CD4-positive, alpha-beta T cell treated with Interleukin-21 for 1 hour (primary cell): ENCODE results near the gene LOXL1.
"Not testable (repeated sequence)": the region's sequence is repeated elsewhere in the genome, so short reads cannot be mapped to it uniquely, and the experiment has no call there.

Source experiments
- DNase-seq: peaks from one replicate; pipeline ENCODE4 v3.0.0-alpha.2; 2020

Gene LOXL1

GRCh38 chr15:73922186-73923151 is 3.8 kb upstream of the LOXL1 start:
- no peak for DNase-seq

DNA sequence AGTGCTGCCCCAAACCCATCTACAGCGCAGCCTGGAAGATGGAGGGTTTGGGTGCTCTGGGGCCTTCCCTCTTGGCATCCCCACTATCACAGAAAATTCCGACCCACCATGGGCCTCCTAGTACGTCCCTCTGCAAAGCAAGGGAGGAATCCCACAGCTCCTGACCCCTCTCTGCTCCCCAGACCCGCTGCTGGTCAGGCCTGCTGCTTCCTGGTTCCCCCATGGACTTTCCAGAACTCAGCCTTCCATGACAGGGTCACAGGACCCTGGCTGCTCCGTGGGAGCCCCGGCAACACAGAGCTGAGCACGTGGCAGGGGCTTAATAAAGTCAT is 3.1 kb upstream of the LOXL1 start:
- no peak for DNase-seq

DNA sequence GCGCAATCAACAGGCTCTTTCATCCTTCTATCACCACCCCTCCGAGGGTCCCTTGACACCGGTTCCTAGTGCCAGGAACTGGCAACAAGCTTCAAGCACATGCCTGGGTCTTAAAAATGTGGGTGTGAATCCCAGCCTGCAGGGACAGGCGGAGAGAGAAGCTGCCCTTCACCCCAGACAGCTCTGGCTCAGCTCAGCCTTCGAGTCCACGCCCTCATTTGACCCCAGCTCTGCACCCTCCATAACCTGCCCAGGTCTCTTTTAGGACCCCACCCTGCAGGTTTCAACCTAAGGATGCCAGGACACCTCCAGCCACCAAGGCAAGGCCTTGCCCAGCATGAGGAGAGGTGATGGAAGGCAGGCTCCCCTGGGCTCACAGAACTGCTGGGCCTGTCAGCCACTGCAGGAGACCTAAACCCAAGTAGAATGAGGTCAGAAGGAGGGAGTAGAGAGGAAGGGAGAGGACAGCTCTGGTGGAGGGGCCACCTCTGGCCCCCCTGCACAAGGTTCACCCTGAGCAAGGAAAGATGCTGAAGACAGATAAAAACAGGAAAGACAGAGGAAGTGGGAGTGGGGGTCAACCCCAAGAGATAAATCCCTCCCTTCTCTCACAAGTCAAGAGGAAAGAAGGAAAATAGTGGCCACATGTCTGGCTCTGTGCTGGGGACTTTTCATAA is 2.6 kb upstream of the LOXL1 start:
- no peak for DNase-seq

DNA sequence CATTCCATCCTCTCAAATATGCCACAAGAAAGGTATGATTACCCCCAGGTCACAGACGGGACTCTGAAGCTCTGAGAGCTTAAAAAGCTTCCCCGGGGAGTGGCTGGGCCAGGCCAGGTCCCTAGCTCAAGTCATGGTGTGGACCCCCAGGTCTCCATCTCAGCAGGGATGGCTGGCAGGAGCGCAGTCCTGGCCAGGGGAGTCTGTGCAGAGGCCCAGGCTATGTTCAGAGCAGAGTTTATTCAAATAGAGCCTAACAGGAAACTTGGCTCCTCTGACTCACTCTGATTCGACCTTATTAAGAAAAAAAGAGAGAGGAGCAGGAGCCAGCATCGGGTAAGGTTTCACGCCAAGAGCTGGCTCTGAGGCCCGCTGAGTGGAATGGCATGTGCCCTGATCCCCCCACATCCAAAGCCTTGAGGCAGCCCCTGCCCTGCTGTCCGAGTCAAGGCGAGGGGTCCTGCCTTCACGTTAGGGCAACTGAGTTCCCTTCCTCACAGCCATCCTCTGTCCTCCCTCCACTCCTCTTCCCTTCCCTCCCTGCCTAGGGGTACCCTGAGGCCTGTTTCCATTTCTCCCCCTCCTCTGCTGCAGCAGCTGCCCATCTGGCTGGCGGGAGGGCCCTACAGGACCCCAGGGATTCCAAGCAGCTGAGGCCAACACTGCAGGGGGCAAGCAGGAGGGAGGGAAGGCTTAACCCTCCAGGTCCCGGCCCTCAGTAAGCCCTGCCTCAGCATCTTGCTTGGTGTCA is 1.9 kb upstream of the LOXL1 start:
- peak; percentile 21 for DNase-seq

DNA sequence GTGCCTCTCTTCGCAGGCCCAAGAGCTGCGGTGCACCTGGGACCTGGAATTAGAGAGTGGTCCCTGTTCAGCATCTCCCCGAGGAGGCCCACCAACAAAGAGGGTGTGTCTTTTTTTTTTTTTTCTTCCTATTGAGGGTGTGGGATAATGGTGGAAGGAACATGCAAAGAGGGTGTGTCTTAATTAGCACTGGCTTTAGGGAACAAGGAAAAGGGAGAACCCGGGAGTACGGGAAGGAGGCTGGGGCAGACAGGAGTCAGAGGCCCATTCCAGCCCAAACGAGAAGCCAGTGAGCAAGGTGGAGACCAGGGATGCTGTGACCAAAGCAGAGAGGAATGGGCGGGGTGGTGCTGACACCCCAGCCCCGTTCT is 429 bp upstream of the LOXL1 start:
- DNase-seq = no peak

DNA sequence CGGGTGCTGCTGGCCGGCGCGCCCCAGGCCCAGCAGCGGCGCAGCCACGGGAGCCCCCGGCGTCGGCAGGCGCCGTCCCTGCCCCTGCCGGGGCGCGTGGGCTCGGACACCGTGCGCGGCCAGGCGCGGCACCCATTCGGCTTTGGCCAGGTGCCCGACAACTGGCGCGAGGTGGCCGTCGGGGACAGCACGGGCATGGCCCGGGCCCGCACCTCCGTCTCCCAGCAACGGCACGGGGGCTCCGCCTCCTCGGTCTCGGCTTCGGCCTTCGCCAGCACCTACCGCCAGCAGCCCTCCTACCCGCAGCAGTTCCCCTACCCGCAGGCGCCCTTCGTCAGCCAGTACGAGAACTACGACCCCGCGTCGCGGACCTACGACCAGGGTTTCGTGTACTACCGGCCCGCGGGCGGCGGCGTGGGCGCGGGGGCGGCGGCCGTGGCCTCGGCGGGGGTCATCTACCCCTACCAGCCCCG is 777 bp downstream of the LOXL1 start:
- DNase-seq = peak; percentile 43

GRCh38 chr15:73927476-73928240 is 1.4 kb downstream of the LOXL1 start:
- peak; percentile 78 for DNase-seq

DNA sequence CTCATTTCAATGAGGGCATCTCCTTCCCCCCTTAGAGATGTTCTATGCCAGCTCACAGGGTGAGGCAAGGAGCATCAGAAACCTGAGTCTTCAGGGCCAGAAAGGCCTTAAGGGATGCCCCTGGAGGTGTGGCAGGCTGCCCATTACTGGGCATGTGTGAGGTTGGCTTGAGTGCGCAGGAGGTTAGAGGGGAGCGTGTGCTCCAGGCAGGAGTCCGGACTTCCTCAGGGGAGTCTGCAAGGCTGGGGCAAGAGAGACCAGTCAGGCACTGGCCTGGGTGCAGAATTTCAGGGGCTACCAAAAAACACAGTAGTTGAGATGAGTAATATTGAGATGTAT is 1.9 kb downstream of the LOXL1 start:
- DNase-seq = no peak

DNA sequence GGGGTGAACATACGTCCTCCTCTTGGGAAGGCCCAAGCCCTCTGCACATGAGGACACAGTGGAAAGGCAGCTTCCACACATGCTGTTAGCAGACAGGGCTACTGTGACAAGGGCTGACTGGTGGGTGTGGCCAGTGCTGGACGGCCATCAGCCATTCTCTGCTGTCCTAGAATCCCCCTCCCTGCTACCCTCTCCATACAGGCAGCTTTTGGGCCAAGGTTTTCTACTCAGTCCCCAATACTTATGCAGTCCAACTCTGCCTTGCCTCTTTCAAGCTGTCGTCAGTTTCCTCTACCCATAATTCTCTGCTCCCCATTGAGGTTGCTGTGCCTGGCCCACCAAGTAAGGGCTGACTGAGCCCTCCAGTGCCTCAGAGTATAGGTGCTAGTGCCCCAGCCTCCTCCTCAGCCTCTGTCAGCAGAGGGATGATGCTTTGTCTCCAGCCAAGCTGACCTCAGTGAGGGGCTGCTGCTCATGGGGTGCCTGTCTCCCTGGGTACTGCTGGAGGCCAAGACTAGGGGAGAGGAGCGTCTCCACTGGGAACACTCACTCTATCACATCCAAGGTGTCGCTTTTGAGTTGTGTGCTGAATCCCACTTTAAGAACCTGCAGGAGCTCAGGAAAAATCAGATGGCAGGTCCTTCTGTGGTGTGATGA is 2.8 kb downstream of the LOXL1 start:
- DNase-seq = no peak

DNA sequence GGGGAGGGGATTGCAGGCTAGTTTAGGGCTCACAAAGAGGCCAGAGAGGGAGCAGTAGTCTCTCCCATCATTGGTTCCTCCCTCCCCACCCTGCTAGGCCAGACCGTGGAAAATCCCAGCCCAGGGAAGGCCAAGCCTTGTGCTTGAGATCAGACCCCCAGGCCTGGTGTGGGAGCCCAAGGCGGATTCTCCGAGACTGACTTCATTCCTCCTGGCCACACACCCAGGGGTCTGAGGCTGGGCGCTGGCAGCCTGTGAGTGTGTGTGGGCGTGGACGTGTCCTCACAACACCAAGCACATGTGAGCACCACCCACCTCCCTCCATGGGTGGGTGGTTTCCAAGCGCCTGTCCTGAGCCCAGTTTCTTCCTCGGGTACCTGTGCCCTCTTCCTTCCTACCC is 4.1 kb downstream of the LOXL1 start:
- no peak for DNase-seq

GRCh38 chr15:73930790-73931281 is 4.6 kb downstream of the LOXL1 start:
- DNase-seq = no peak

DNA sequence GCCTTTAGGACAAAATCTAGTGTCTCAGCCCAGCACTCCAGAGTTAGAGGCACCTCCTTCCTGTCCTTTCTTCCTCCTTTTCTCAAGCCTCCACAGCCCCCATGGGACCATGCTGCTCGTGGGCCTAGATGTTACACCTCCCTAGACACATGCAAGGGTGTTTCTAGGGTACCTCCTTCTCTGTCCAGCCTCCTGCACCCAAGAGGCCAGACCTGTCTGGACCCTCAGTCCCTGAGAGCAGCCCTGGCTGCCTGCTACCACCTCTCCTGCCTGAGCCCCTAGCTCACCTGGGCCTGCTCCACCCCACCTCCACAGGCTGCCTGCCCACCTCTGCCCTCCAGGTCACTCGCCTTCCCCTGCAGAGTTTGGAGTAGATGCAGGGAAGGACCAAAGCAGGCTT is 5.2 kb downstream of the LOXL1 start:
- no peak for DNase-seq

GRCh38 chr15:73932381-73933191 is 6.3 kb downstream of the LOXL1 start:
- no peak for DNase-seq

GRCh38 chr15:73934281-73934680 is 8.0 kb downstream of the LOXL1 start:
- no peak for DNase-seq

- DNase-seq = no peak
Measured at GRCh38 chr15:73935547-73935946, 9.3 kb downstream of the LOXL1 start.

DNA sequence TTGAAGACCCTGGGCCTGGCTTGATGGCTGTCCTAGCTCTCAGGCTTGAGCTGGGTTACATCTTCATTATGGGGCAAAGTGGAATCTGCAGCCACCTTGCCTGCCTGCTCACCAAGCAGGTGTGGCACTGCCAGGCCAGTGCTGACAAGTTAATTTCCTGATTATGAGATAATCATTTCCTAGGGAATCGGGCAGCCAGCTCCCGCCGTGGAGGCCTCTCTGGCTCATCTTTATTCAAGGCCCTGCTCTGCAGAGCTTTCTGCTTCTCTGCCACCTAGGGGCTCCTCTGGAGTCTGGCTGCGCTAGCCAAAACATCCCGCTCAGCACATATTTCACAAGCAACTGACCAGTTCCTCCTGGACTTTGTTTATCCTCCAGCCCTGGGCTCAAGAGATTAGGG is 9.9 kb downstream of the LOXL1 start:
- DNase-seq = no peak

GRCh38 chr15:73936588-73937290 is 10.5 kb downstream of the LOXL1 start:
- no peak for DNase-seq

GRCh38 chr15:73937296-73937695 is 11.0 kb downstream of the LOXL1 start:
- DNase-seq = no peak

- no peak for DNase-seq
Measured at GRCh38 chr15:73937726-73938125, 11.5 kb downstream of the LOXL1 start.

GRCh38 chr15:73938516-73938915 is 12.3 kb downstream of the LOXL1 start:
- not testable (repeated sequence) for DNase-seq

DNA sequence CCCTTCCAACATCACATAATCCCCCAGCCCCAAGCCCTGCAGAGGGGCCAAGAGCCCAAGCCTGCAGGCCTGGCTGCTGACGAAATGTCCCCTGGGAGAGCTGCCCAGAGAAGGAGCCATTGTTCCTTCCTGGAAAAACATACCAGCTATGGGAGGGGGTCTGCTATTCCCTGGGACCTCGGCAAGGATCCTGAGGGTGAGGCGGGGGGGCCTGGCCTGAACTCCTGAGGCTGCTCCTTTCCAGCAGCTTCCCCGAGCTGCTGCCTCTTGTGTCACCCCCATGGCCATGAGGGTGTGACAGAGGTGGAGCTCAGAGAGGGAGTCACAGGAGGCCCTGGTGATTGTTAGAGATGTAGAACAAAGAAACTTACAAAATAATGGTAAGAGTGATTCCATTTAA is 12.9 kb downstream of the LOXL1 start:
- no peak for DNase-seq
